ENCODE results near the gene PRR12.

GRCh38 chr19:49601482-49602038, 10.6 kb downstream of the PRR12 start:
- TF ChIP-seq POLR2A (IDR thresholded peaks at IDR 0.05) = no peak
- no peak for TF ChIP-seq CTCF (IDR thresholded peaks at IDR 0.05)
